K562 (cell line): ENCODE results near the gene TRMT112. TPM values are rescaled to one million over a fixed set of nuclear protein-coding genes. Genes with fewer than 3 reads are reported as not detected.

Source experiments
- ATAC-seq: fragments of 200-7000 bp; cut with Tn5 transposase; 3 replicates; pipeline ENCODE4 v1.9.1; 2020; ENCODE audit warnings: moderate library complexity
- BruUV-seq: library from RNA; stranded (reverse); fragments of 400-500 nt; replicated peaks from 2 replicates; lab custom pipeline; 2021; lab: Mats Ljungman, UMichigan
- CTCF ChIA-PET: fragments of 300-600 bp; formaldehyde crosslinking; extraction: SDS; loops from one replicate; lab custom pipeline; 2021; ENCODE audit warnings: low intra/inter-chr PET ratio; lab: Yijun Ruan, JAX
- POLR2A ChIA-PET: fragments of 300-600, 350-650 bp; sonication (Branson Sonifier 250); formaldehyde crosslinking; extraction: SDS; loops from one replicate; lab custom pipeline; 2021; ENCODE audit warnings: antibody characterized with exemption, inconsistent platforms; lab: Yijun Ruan, JAX
- DNase-seq, 4 experiments: peaks; one replicate each; pipeline versions ENCODE4 v3.0.0 to v3.0.0-alpha.2; 2011 to 2018; ENCODE audit warnings: low spot score in 3 of 4, mixed read lengths in 3 of 4; ENCODE audit errors: extremely low read depth in 1 of 4
- FAIRE-seq: peaks from 2 replicates; lab custom pipeline; 2011; peaks lifted over from hg19 to GRCh38; lab: Jason Lieb, UNC
- H2AFZ ChIP-seq: 2 replicates; pipeline ENCODE4 v1.6.0; 2011; ENCODE audit warnings: low read depth, low read length, control low read depth, inconsistent platforms
- H3K27ac ChIP-seq: fragments of 200-600 bp; 3 replicates; pipeline ENCODE4 v1.8.0; 2011; ENCODE audit warnings: low read depth, mild to moderate bottlenecking, control low read depth, inconsistent platforms, low read length, moderate library complexity, mixed read lengths; ENCODE audit errors: extremely low read depth
- H3K27me3 ChIP-seq, 2 experiments: fragments of 300-600 bp in 1 of 2; 2 replicates in 1 of 2; 3 replicates in 1 of 2; pipeline versions ENCODE4 v1.6.0 to v1.8.0; 2011; ENCODE audit warnings: inconsistent platforms in 2 of 2, low read length in 2 of 2, mild to moderate bottlenecking in 1 of 2, mixed read lengths in 1 of 2, moderate library complexity in 1 of 2; ENCODE audit not compliant: control insufficient read depth in 2 of 2, insufficient read depth in 2 of 2
- H3K36me3 ChIP-seq: fragments of 300-600 bp; 3 replicates; pipeline ENCODE4 v1.8.0; 2011; ENCODE audit warnings: mild to moderate bottlenecking, low read length, inconsistent platforms; ENCODE audit not compliant: control insufficient read depth, insufficient read depth
- H3K4me1 ChIP-seq, 2 experiments: fragments of 200-600 bp in 1 of 2; replicated peaks in 1 of 2; 2 replicates in 1 of 2; 3 replicates in 1 of 2; pipeline versions ENCODE4 v1.5.1 to v1.8.0; 2011; ENCODE audit warnings: inconsistent platforms in 2 of 2, low read length in 2 of 2, mild to moderate bottlenecking in 1 of 2, mixed read lengths in 1 of 2, moderate library complexity in 1 of 2; ENCODE audit not compliant: control insufficient read depth in 2 of 2, insufficient read depth in 2 of 2
- H3K4me2 ChIP-seq: 2 replicates; pipeline ENCODE4 v1.6.1; 2011; ENCODE audit warnings: low read length, control low read depth, inconsistent platforms, mixed read lengths; ENCODE audit not compliant: insufficient read depth
- H3K4me3 ChIP-seq: fragments of 200-600 bp; sonication (generic), shearing (Covaris generic); 2 replicates; pipeline ENCODE4 v1.5.1; 2016; ENCODE audit warnings: control low read depth, inconsistent platforms
- H3K79me2 ChIP-seq: fragments of 200-600 bp; 3 replicates; pipeline ENCODE4 v1.8.0; 2011; ENCODE audit warnings: low read length, inconsistent platforms; ENCODE audit not compliant: control insufficient read depth, insufficient read depth
- H3K9ac ChIP-seq, 2 experiments: 2 replicates each; pipeline versions ENCODE4 v1.6.0 to v1.6.1; 2011; ENCODE audit warnings: low read depth in 2 of 2, low read length in 2 of 2, control low read depth in 1 of 2, inconsistent platforms in 1 of 2, mild to moderate bottlenecking in 1 of 2, mixed read lengths in 1 of 2; ENCODE audit not compliant: insufficient read depth in 1 of 2
- H3K9me1 ChIP-seq: one replicate; pipeline ENCODE4 v1.6.0; 2011; ENCODE audit warnings: inconsistent platforms, mild to moderate bottlenecking, low read length, moderate library complexity; ENCODE audit not compliant: control insufficient read depth, insufficient read depth
- H3K9me3 ChIP-seq: replicated peaks from 2 replicates; pipeline ENCODE4 v1.5.1; 2011; ENCODE audit warnings: low read depth, low read length, inconsistent platforms; ENCODE audit not compliant: control insufficient read depth, insufficient read depth
- H4K20me1 ChIP-seq: replicated peaks from 2 replicates; pipeline ENCODE4 v1.6.1; 2011; ENCODE audit warnings: low read length, inconsistent platforms, mixed read lengths; ENCODE audit not compliant: control insufficient read depth, insufficient read depth
- CREB5 ChIP-seq: fragments of 250-450 bp; sonication (Bioruptor Pico); IDR thresholded peaks from 2 replicates; pipeline ENCODE4 v1.5.0; 2020; ENCODE audit warnings: mild to moderate bottlenecking
- CSDE1 ChIP-seq, 2 experiments: fragments of 450-650 bp; IDR thresholded peaks; 2 replicates each; pipeline ENCODE4 v1.6.1; 2016; ENCODE audit warnings: mild to moderate bottlenecking in 1 of 2
- EGR1 ChIP-seq: fragments of 450-650 bp; conservative IDR thresholded peaks from 2 replicates; pipeline ENCODE4 v1.6.1; 2017; ENCODE audit warnings: mild to moderate bottlenecking
- PATZ1 ChIP-seq: fragments of 250-450 bp; sonication (Bioruptor Pico); IDR thresholded peaks from 2 replicates; pipeline ENCODE4 v1.5.0; 2020; ENCODE audit warnings: mild to moderate bottlenecking, borderline replicate concordance
- POU5F1 ChIP-seq: fragments of 150-350 bp; IDR thresholded peaks from 2 replicates; pipeline ENCODE4 v1.6.1; 2014; ENCODE audit warnings: borderline replicate concordance, low read length, low read depth, mild to moderate bottlenecking; ENCODE audit not compliant: partially characterized antibody
- SIRT6 ChIP-seq: IDR thresholded peaks from one replicate; pipeline ENCODE4 v1.6.1; 2012; ENCODE audit warnings: low read depth, mild to moderate bottlenecking, control low read depth, inconsistent platforms, low read length, moderate library complexity
- ZNF143 ChIP-seq: sonication (generic); formaldehyde crosslinking; IDR thresholded peaks from 2 replicates; pipeline ENCODE4 v1.9.0; 2022; ENCODE audit warnings: mild to moderate bottlenecking, missing genetic modification reagents
- ZNF354B ChIP-seq: fragments of 250-450 bp; sonication (Bioruptor Pico); IDR thresholded peaks from 2 replicates; pipeline ENCODE4 v1.4.0; 2020
- WGBS: fragments of 100-300 bp; shearing (Covaris generic); methylation state at CpG from one replicate; pipeline ENCODE4 v1.1.6; 2016; ENCODE audit warnings: low coverage, mixed read lengths; ENCODE audit not compliant: insufficient coverage; ENCODE audit errors: missing lambda C conversion rate; 5-methylcytosine and 5-hydroxymethylcytosine counted together
- in situ Hi-C: fragments of 300-500 bp; cut with MboI; formaldehyde crosslinking; loops from 4 replicates; pipeline ENCODE4 v1.15.0; 2018; ENCODE audit warnings: inconsistent platforms, mixed read lengths
- intact Hi-C: fragments of 100-400 bp; cut with micrococcal nuclease; formaldehyde crosslinking; loops from 2 replicates; pipeline ENCODE4 v1.14.2; 2022
- polyA plus RNA-seq, 8 experiments: library from polyadenylated mRNA; depleted of rRNA in 4 of 8; stranded (reverse) in 5 of 8; unstranded in 3 of 8; fragments of >200 nt; fragmentation: Nextera tagmentation in 2 of 8; fragmentation: Illumina TruSeq in 1 of 8; extraction: Ambion mirVana in 2 of 8; extraction: Trizol in 1 of 8; gene quantifications; 2 replicates each; pipeline versions ENCODE4 v1.2.1 to v1.2.3, GENCODE V29; 2011 to 2014; ENCODE audit warnings: inconsistent platforms in 1 of 8, missing spikeins in 1 of 8
- total RNA-seq, 7 experiments: library from RNA; depleted of rRNA in 6 of 7; stranded (reverse); fragments of >200 nt in 6 of 7; fragmentation: Illumina TruSeq in 2 of 7; extraction: Trizol in 2 of 7; gene quantifications; 2 replicates each; pipeline versions ENCODE4 v1.2.1 to v1.2.3, GENCODE V29; 2011 to 2021; ENCODE audit warnings: low replicate concordance in 1 of 7

The TRMT112 gene
- total and polyA plus RNA-seq, 9 of the 15 experiments (the other 6 are each of a cell fraction or from before 2014, with no cell fraction given): 162 to 444 (median 300) TPM

GRCh38 chr11:64296830-64297698 is 20.3 kb downstream of the TRMT112 start:
- CTCF ChIA-PET: no interaction called here
- in situ Hi-C loops: no loop called here
- WGBS: 29% methylated on average over 34 of the region's 34 CpGs

More at GRCh38 chr11:64296830-64297698, 20.3 kb downstream of the TRMT112 start:
- H2AFZ ChIP-seq: no peak overlapping the region
- peaks cover 48 to 57% of the 10 kb centered on the region in 2 experiments for H3K27me3 ChIP-seq
- no peak for DNase-seq
- H3K27ac ChIP-seq: no peak overlapping the region
- no peak overlapping the region for H3K4me2 ChIP-seq
- BruUV-seq: no TSS peak
- TF ChIP-seq POU5F1 (no peak), EGR1 (0 out of 2 replicates have a peak, but pooled peaks have one; percentile 25), ZNF354B (CRISPR knock-in tag) (no peak), PATZ1 (CRISPR knock-in tag) (no peak), CREB5 (CRISPR knock-in tag) (no peak), CSDE1 (IDR thresholded peaks at IDR 0.05) (no peak), SIRT6 (no peak), ZNF143 (CRISPR knock-in tag) (no peak)
- H3K79me2 ChIP-seq: no peaks in the 10 kb centered on the region
- H3K4me1 ChIP-seq: peaks cover 3 to 45% of the 10 kb centered on the region in 2 experiments; a peak in 4 of 5 replicates
- POLR2A ChIA-PET: no interaction called here
- no peak for FAIRE-seq
- H3K9ac ChIP-seq: peak overlapping the region in 1 of 2 experiments; percentile 48; a peak in 1 of 4 replicates
- intact Hi-C loops: no loop called here
- no peaks in the 10 kb centered on the region for H3K36me3 ChIP-seq
- H4K20me1 ChIP-seq: no peaks in the 10 kb centered on the region; the same call in 1 of the 2 replicates
- H3K9me1 ChIP-seq: no peaks in the 10 kb centered on the region
- no peak for ATAC-seq
- no peaks in the 10 kb centered on the region for H3K9me3 ChIP-seq
- no peak overlapping the region for H3K4me3 ChIP-seq
